ENCODE measurements around the gene DLX2.

GRCh38 chr2:172065111-172065510, 37.6 kb downstream of the DLX2 start:
- TF ChIP-seq CTCF (IDR thresholded peaks at IDR 0.05), result no peak
- no peak for TF ChIP-seq POLR2A (IDR thresholded peaks at IDR 0.05)
- TF ChIP-seq POLR2AphosphoS5 (IDR thresholded peaks at IDR 0.05), result no peak
- TF ChIP-seq EP300 (IDR thresholded peaks at IDR 0.05), result no peak

All from upper lobe of left lung (tissue), 4 donors.